HG03280 (cell line): ENCODE results near the gene PRKD2.
"Not testable (repeated sequence)": the region's sequence is repeated elsewhere in the genome, so short reads cannot be mapped to it uniquely, and the experiment has no call there.

Source experiments
- ATAC-seq: cut with Tn5 transposase; IDR thresholded peaks from one replicate; pipeline ENCODE4 v1.9.1; 2021; ENCODE audit warnings: mild to moderate bottlenecking, moderate library complexity; ENCODE audit not compliant: unreplicated experiment

Gene PRKD2

GRCh38 chr19:46634656-46635218 lies 82.2 kb downstream of the PRKD2 start:
- no peak for ATAC-seq

GRCh38 chr19:46634045-46634655 lies 82.8 kb downstream of the PRKD2 start:
- peak; percentile 70 for ATAC-seq

- no peak for ATAC-seq
These were observed 83.8 kb downstream of the PRKD2 start for GRCh38 chr19:46633130-46633529.

GRCh38 chr19:46631481-46631880 lies 85.4 kb downstream of the PRKD2 start:
- no peak for ATAC-seq

GRCh38 chr19:46630586-46631205 lies 86.2 kb downstream of the PRKD2 start:
- ATAC-seq: no peak

- no peak for ATAC-seq
These were observed 87.3 kb downstream of the PRKD2 start for GRCh38 chr19:46629546-46630025.

- ATAC-seq: not testable (repeated sequence)
These were observed 87.9 kb downstream of the PRKD2 start for GRCh38 chr19:46628970-46629369.

- no peak for ATAC-seq
These were observed 90.5 kb downstream of the PRKD2 start for GRCh38 chr19:46626446-46626845.

GRCh38 chr19:46625731-46626130 lies 91.2 kb downstream of the PRKD2 start:
- ATAC-seq: no peak

- no peak for ATAC-seq
These were observed 91.8 kb downstream of the PRKD2 start, which contains the start of gene PTGIR for GRCh38 chr19:46624958-46625661. Gene PTGIR (minus strand): TSS chr19:46625089. CDS start chr19:46624225, 864 bp downstream.
